Parathyroid adenoma (tissue), 2 donors: ENCODE data around the gene TMEM272.

ENCODE experiments used
- H2AFZ ChIP-seq: fragments of 300-600 bp; sonication (generic); one replicate; pipeline ENCODE4 v1.7.0; 2017; ENCODE audit warnings: antibody characterized with exemption, mild to moderate bottlenecking
- H3K27ac ChIP-seq: fragments of 300-600 bp; sonication (generic); one replicate; pipeline ENCODE4 v1.7.0; 2017
- H3K27me3 ChIP-seq: fragments of 300-600 bp; sonication (generic); one replicate; pipeline ENCODE4 v1.7.0; 2017; ENCODE audit warnings: low read length; ENCODE audit not compliant: control insufficient read depth, insufficient read depth
- H3K36me3 ChIP-seq: fragments of 300-600 bp; sonication (generic); one replicate; pipeline ENCODE4 v1.7.0; 2017; ENCODE audit warnings: low read length; ENCODE audit not compliant: control insufficient read depth, insufficient read depth
- H3K4me1 ChIP-seq: fragments of 300-600 bp; sonication (generic); one replicate; pipeline ENCODE4 v1.7.0; 2017; ENCODE audit warnings: control low read depth
- H3K4me2 ChIP-seq: fragments of 300-600 bp; sonication (generic); one replicate; pipeline ENCODE4 v1.7.0; 2017; ENCODE audit warnings: low read length
- H3K4me3 ChIP-seq: fragments of 300-600 bp; sonication (generic); one replicate; pipeline ENCODE4 v1.7.0; 2017; ENCODE audit warnings: low read depth, low read length
- H3K79me2 ChIP-seq: fragments of 300-600 bp; sonication (generic); one replicate; pipeline ENCODE4 v1.7.0; 2017; ENCODE audit warnings: control low read depth
- H3K9ac ChIP-seq: fragments of 300-600 bp; sonication (generic); one replicate; pipeline ENCODE4 v1.7.0; 2017; ENCODE audit warnings: mild to moderate bottlenecking
- H3K9me3 ChIP-seq: fragments of 300-600 bp; sonication (generic); one replicate; pipeline ENCODE4 v1.7.0; 2017; ENCODE audit warnings: low read length; ENCODE audit not compliant: control insufficient read depth
- CTCF ChIP-seq: fragments of 300-600 bp; sonication (generic); IDR thresholded peaks from one replicate; pipeline ENCODE4 v1.7.0; 2017; ENCODE audit warnings: antibody characterized with exemption, mild to moderate bottlenecking
- donor health status: primary hyperparathyroidism.

Gene TMEM272

GRCh38 chr13:51883226-51883600 is 38.2 kb upstream of the TMEM272 start:
- no peak overlapping the region for H3K4me2 ChIP-seq
- no peaks in the 10 kb centered on the region for H3K4me1 ChIP-seq
- H2AFZ ChIP-seq, result no peak overlapping the region
- no peak overlapping the region for H3K4me3 ChIP-seq
- H3K79me2 ChIP-seq, result no peaks in the 10 kb centered on the region
- H3K36me3 ChIP-seq, result no peaks in the 10 kb centered on the region
- H3K9me3 ChIP-seq, result no peaks in the 10 kb centered on the region
- H3K27ac ChIP-seq, result no peak overlapping the region
- TF ChIP-seq CTCF, result no peak
- H3K9ac ChIP-seq, result no peak overlapping the region
- H3K27me3 ChIP-seq, result no peaks in the 10 kb centered on the region

- no peaks in the 10 kb centered on the region for H3K9me3 ChIP-seq
- no peak overlapping the region for H3K27ac ChIP-seq
- H3K4me1 ChIP-seq, result no peaks in the 10 kb centered on the region
- H3K4me3 ChIP-seq, result no peak overlapping the region
- H3K27me3 ChIP-seq, result no peaks in the 10 kb centered on the region
- no peaks in the 10 kb centered on the region for H3K36me3 ChIP-seq
- TF ChIP-seq CTCF, result no peak
- H2AFZ ChIP-seq, result no peak overlapping the region
- H3K79me2 ChIP-seq, result no peaks in the 10 kb centered on the region
- no peak overlapping the region for H3K9ac ChIP-seq
- no peak overlapping the region for H3K4me2 ChIP-seq
These were observed 37.7 kb upstream of the TMEM272 start for GRCh38 chr13:51882570-51883225.

GRCh38 chr13:51881296-51881695 is 36.3 kb upstream of the TMEM272 start:
- H3K4me3 ChIP-seq, result no peak overlapping the region
- no peaks in the 10 kb centered on the region for H3K36me3 ChIP-seq

GRCh38 chr13:51879133-51879532 is 34.2 kb upstream of the TMEM272 start:
- no peaks in the 10 kb centered on the region for H3K9me3 ChIP-seq
- H3K4me1 ChIP-seq, result no peaks in the 10 kb centered on the region
- H3K79me2 ChIP-seq, result no peaks in the 10 kb centered on the region
- H3K9ac ChIP-seq, result no peak overlapping the region
- no peak overlapping the region for H2AFZ ChIP-seq
- no peak for TF ChIP-seq CTCF
- no peaks in the 10 kb centered on the region for H3K27me3 ChIP-seq
- H3K4me3 ChIP-seq, result no peak overlapping the region
- no peaks in the 10 kb centered on the region for H3K36me3 ChIP-seq
- H3K4me2 ChIP-seq, result no peak overlapping the region
- H3K27ac ChIP-seq, result no peak overlapping the region

More at GRCh38 chr13:51881296-51881695, 36.3 kb upstream of the TMEM272 start:
- Histone ChIP-seq H3K79me2 (no peaks in the 10 kb centered on the region), H3K4me2 (no peak overlapping the region), H3K4me1 (no peaks in the 10 kb centered on the region), H3K27ac (no peak overlapping the region), H2AFZ (no peak overlapping the region), H3K27me3 (no peaks in the 10 kb centered on the region), H3K9me3 (no peaks in the 10 kb centered on the region), H3K9ac (no peak overlapping the region)
- TF ChIP-seq CTCF, result no peak

GRCh38 chr13:51874651-51875050 is 29.7 kb upstream of the TMEM272 start:
- no peak for TF ChIP-seq CTCF
- Histone ChIP-seq H3K4me1 (no peaks in the 10 kb centered on the region), H3K27ac (no peak overlapping the region)

More at GRCh38 chr13:51874651-51875050, 29.7 kb upstream of the TMEM272 start:
- H2AFZ ChIP-seq, result no peak overlapping the region
- H3K36me3 ChIP-seq, result no peaks in the 10 kb centered on the region
- H3K79me2 ChIP-seq, result no peaks in the 10 kb centered on the region
- no peak overlapping the region for H3K4me3 ChIP-seq
- H3K4me2 ChIP-seq, result no peak overlapping the region
- H3K9ac ChIP-seq, result no peak overlapping the region
- H3K9me3 ChIP-seq, result no peaks in the 10 kb centered on the region
- H3K27me3 ChIP-seq, result no peaks in the 10 kb centered on the region
